Caco-2 (cell line): ENCODE results near the gene IGDCC3. TPM values are rescaled to one million over a fixed set of nuclear protein-coding genes. Genes with fewer than 3 reads are reported as not detected.

Experiments
- BruUV-seq: library from RNA; stranded (reverse); fragments of 400-500 nt; replicated peaks from 2 replicates; lab custom pipeline; 2021; lab: Mats Ljungman, UMichigan
- CTCF ChIA-PET: fragments of 300-600 bp; sonication (Branson Sonifier 250); formaldehyde crosslinking; loops from one replicate; lab custom pipeline; 2022; ENCODE audit warnings: antibody characterized with exemption; lab: Charles Lee
- POLR2A ChIA-PET: fragments of 300-600 bp; sonication (Branson Sonifier 250); formaldehyde crosslinking; loops from one replicate; lab custom pipeline; 2022; ENCODE audit warnings: antibody characterized with exemption; lab: Charles Lee
- DNase-seq, 2 experiments: peaks; one replicate each; pipeline versions ENCODE4 v3.0.0 to v3.0.0-alpha.2; 2020 to 2022
- H3K27me3 ChIP-seq: replicated peaks from 2 replicates; pipeline ENCODE4 v1.6.0; 2011; ENCODE audit warnings: low read length; ENCODE audit not compliant: control insufficient read depth, insufficient read depth
- H3K36me3 ChIP-seq: 2 replicates; pipeline ENCODE4 v1.5.1; 2011; ENCODE audit warnings: low read length; ENCODE audit not compliant: control insufficient read depth, insufficient read depth
- H3K4me1 ChIP-seq: fragments of 250-450 bp; sonication (Bioruptor Pico); 2 replicates; pipeline ENCODE4 v1.5.1; 2020; ENCODE audit warnings: mild to moderate bottlenecking
- H3K4me3 ChIP-seq: 2 replicates; pipeline ENCODE4 v1.5.1; 2011; ENCODE audit warnings: low read depth, mild to moderate bottlenecking, control low read depth, low read length
- H3K9me3 ChIP-seq: fragments of 250-450 bp; sonication (Bioruptor Pico); 2 replicates; pipeline ENCODE4 v1.5.1; 2020; ENCODE audit warnings: mild to moderate bottlenecking, moderate library complexity
- H3K27ac Mint-ChIP-seq: one replicate; pipeline ENCODE4 v1.8.0; 2022; ENCODE audit warnings: mixed read lengths; ENCODE audit not compliant: unreplicated experiment
- H3K27me3 Mint-ChIP-seq: one replicate; pipeline ENCODE4 v1.8.0; 2022; ENCODE audit warnings: mixed read lengths; ENCODE audit not compliant: insufficient read depth, unreplicated experiment
- H3K36me3 Mint-ChIP-seq: one replicate; pipeline ENCODE4 v1.8.0; 2022; ENCODE audit warnings: mild to moderate bottlenecking, mixed read lengths; ENCODE audit not compliant: insufficient read depth, unreplicated experiment
- H3K4me1 Mint-ChIP-seq: one replicate; pipeline ENCODE4 v1.8.0; 2022; ENCODE audit warnings: low read depth, mixed read lengths; ENCODE audit not compliant: unreplicated experiment
- H3K4me3 Mint-ChIP-seq: one replicate; pipeline ENCODE4 v1.8.0; 2022; ENCODE audit warnings: mild to moderate bottlenecking, moderate library complexity, mixed read lengths; ENCODE audit not compliant: unreplicated experiment
- H3K9me3 Mint-ChIP-seq: one replicate; pipeline ENCODE4 v1.8.0; 2022; ENCODE audit warnings: mixed read lengths; ENCODE audit not compliant: unreplicated experiment
- intact Hi-C: fragments of 100-400 bp; cut with micrococcal nuclease; formaldehyde crosslinking; loops from one replicate; pipeline ENCODE4 v1.10.0; 2022; ENCODE audit not compliant: unreplicated experiment
- total RNA-seq: library from RNA; stranded (reverse); gene quantifications from 2 replicates; pipeline ENCODE4 v1.2.3, GENCODE V29; 2022
- TF ChIP-seq, protein P1 (sequence below), 2 experiments: fragments of 200-600 bp in 1 of 2; IDR thresholded peaks; 1 replicate in 1 of 2; 2 replicates in 1 of 2; pipeline versions ENCODE4 v1.5.1 to v1.8.0; 2011 to 2022; ENCODE audit warnings: antibody characterized with exemption in 1 of 2, control low read depth in 1 of 2, inconsistent platforms in 1 of 2, low read depth in 1 of 2, low read length in 1 of 2, mild to moderate bottlenecking in 1 of 2, moderate library complexity in 1 of 2; ENCODE audit not compliant: insufficient read depth in 1 of 2, severe bottlenecking in 1 of 2, unreplicated experiment in 1 of 2

Gene IGDCC3
- total RNA-seq, 1 experiment from 2014 or later = 51.2 TPM

- H3K27me3 ChIP-seq = no peaks in the 10 kb centered on the region
- intact Hi-C loops = loop anchor here (5.0 kb wide), 1 partner anchor 166 kb away; the partner anchor contains the start of gene PDCD7
- no peak for DNase-seq
- no peaks in the 10 kb centered on the region for H3K9me3 ChIP-seq
- Mint-ChIP-seq H3K4me3 (no peak overlapping the region), H3K4me1 (no peaks in the 10 kb centered on the region), H3K27ac (peak overlapping the region; percentile 61), H3K9me3 (no peaks in the 10 kb centered on the region), H3K36me3 (peaks cover 43% of the 10 kb centered on the region), H3K27me3 (no peaks in the 10 kb centered on the region)
- H3K4me1 ChIP-seq = peaks cover 9% of the 10 kb centered on the region; the same call in 1 of the 2 replicates
- POLR2A ChIA-PET = no interaction called here
- H3K36me3 ChIP-seq = no peaks in the 10 kb centered on the region
- no TSS peak for BruUV-seq
- TF ChIP-seq, protein P1, sequence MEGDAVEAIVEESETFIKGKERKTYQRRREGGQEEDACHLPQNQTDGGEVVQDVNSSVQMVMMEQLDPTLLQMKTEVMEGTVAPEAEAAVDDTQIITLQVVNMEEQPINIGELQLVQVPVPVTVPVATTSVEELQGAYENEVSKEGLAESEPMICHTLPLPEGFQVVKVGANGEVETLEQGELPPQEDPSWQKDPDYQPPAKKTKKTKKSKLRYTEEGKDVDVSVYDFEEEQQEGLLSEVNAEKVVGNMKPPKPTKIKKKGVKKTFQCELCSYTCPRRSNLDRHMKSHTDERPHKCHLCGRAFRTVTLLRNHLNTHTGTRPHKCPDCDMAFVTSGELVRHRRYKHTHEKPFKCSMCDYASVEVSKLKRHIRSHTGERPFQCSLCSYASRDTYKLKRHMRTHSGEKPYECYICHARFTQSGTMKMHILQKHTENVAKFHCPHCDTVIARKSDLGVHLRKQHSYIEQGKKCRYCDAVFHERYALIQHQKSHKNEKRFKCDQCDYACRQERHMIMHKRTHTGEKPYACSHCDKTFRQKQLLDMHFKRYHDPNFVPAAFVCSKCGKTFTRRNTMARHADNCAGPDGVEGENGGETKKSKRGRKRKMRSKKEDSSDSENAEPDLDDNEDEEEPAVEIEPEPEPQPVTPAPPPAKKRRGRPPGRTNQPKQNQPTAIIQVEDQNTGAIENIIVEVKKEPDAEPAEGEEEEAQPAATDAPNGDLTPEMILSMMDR (IDR thresholded peaks at IDR 0.05; ENCODE audit: insufficient read depth in 1 of 2, low read depth in 1 of 2, low read length in 1 of 2, severe bottlenecking in 1 of 2, unreplicated experiment in 1 of 2) = no peak
- H3K4me3 ChIP-seq = no peak overlapping the region
- CTCF ChIA-PET = no interaction called here
These were observed 79.1 kb downstream of the IGDCC3 start for GRCh38 chr15:65298731-65299130.

DNA sequence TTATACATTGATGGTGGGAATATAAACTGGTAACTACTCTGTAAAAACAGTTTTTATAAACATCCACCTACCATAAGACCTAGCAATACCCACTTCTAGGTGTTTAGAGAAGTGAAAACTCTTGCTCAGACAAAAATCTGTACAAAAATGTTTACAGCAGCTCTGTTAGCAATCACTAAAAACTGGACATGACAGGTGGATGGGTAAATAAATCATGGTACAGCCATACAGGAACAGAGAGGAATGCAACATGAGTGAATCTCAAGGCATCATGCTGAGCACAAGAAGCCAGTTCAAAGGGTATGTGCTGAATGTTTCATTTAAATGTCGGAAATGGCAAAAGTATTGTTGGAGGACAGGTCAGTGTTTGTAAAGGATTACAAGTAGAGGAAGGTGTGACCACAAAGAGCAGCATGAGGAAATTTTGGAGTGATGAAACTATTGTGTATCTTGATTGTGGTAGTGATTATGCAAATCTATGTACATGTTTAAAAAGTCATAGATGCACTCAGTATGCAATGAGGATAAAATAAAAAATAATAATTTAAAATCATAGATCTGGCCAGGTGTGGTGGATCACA lies 84.8 kb downstream of the IGDCC3 start:
- no peaks in the 10 kb centered on the region for H3K36me3 ChIP-seq
- TF ChIP-seq, protein P1 (IDR thresholded peaks at IDR 0.05; ENCODE audit: insufficient read depth in 1 of 2, low read depth in 1 of 2, low read length in 1 of 2, severe bottlenecking in 1 of 2, unreplicated experiment in 1 of 2) = no peak
- peaks cover 22% of the 10 kb centered on the region for H3K4me1 ChIP-seq
- ChIA-PET CTCF (no interaction called here), POLR2A (interaction anchor here (1.1 kb wide), 1 partner anchor 12 kb away, joined by 4 read pairs; the partner anchor contains the start of gene RNU5B-1)
- Mint-ChIP-seq H3K27ac (no peak overlapping the region), H3K27me3 (no peaks in the 10 kb centered on the region), H3K9me3 (no peaks in the 10 kb centered on the region), H3K36me3 (peaks cover 26% of the 10 kb centered on the region), H3K4me1 (peaks cover 28% of the 10 kb centered on the region), H3K4me3 (no peak overlapping the region)
- DNase-seq = peak in 1 of 2 experiments; percentile 29
- H3K9me3 ChIP-seq = no peaks in the 10 kb centered on the region
- no peak overlapping the region for H3K4me3 ChIP-seq
- no peaks in the 10 kb centered on the region for H3K27me3 ChIP-seq
- no TSS peak for BruUV-seq
- intact Hi-C loops = no loop called here

- Histone ChIP-seq H3K4me3 (no peak overlapping the region), H3K9me3 (no peaks in the 10 kb centered on the region), H3K4me1 (peaks cover 32% of the 10 kb centered on the region), H3K27me3 (no peaks in the 10 kb centered on the region), H3K36me3 (no peaks in the 10 kb centered on the region)
- BruUV-seq = no TSS peak
- Mint-ChIP-seq H3K9me3 (no peaks in the 10 kb centered on the region), H3K27ac (no peak overlapping the region), H3K36me3 (peaks cover 16% of the 10 kb centered on the region), H3K4me1 (peaks cover 33% of the 10 kb centered on the region), H3K27me3 (no peaks in the 10 kb centered on the region), H3K4me3 (no peak overlapping the region)
- POLR2A ChIA-PET = interaction anchor here (0.6 to 0.8 kb wide), 2 partner anchors 15 to 152 kb away, joined by 3 to 6 read pairs; partner anchors contain the start of gene RNU5B-1
- DNase-seq = no peak
- CTCF ChIA-PET = interaction anchor here (0.7 kb wide), 1 partner anchor 104 kb away, joined by 3 read pairs; no protein-coding TSS in a partner anchor
- TF ChIP-seq, protein P1 (IDR thresholded peaks at IDR 0.05; ENCODE audit: insufficient read depth in 1 of 2, low read depth in 1 of 2, low read length in 1 of 2, severe bottlenecking in 1 of 2, unreplicated experiment in 1 of 2) = no peak
- intact Hi-C loops = no loop called here
These were observed 87.6 kb downstream of the IGDCC3 start for GRCh38 chr15:65290228-65290627.
